DND-41 (cell line): ENCODE results near the gene CFL1.

Experiments
- ATAC-seq: fragments of 200-7000 bp; cut with Tn5 transposase; 3 replicates; pipeline ENCODE4 v1.9.1; 2021; ENCODE audit warnings: low read depth; ENCODE audit not compliant: insufficient read depth
- DNase-seq: peaks from one replicate; pipeline ENCODE4 v3.0.0-alpha.2; 2020
- H2AFZ ChIP-seq: 2 replicates; pipeline ENCODE4 v1.6.0; 2012; ENCODE audit warnings: low read depth, low read length
- H3K27ac ChIP-seq: 2 replicates; pipeline ENCODE4 v1.5.1; 2012; ENCODE audit warnings: low read length, inconsistent platforms
- H3K27me3 ChIP-seq: fragments of 200-600 bp; sonication (generic); 2 replicates; pipeline ENCODE4 v1.6.0; 2012; ENCODE audit warnings: low read length, mild to moderate bottlenecking, inconsistent platforms; ENCODE audit not compliant: insufficient read depth, poor library complexity
- H3K36me3 ChIP-seq: 2 replicates; pipeline ENCODE4 v1.5.1; 2012; ENCODE audit warnings: low read length, inconsistent platforms; ENCODE audit not compliant: insufficient read depth
- H3K4me1 ChIP-seq: 2 replicates; pipeline ENCODE4 v1.5.1; 2012; ENCODE audit warnings: mild to moderate bottlenecking, low read length; ENCODE audit not compliant: insufficient read depth
- H3K4me2 ChIP-seq: 2 replicates; pipeline ENCODE4 v1.6.0; 2012; ENCODE audit warnings: mild to moderate bottlenecking, moderate library complexity, low read length, inconsistent platforms; ENCODE audit not compliant: insufficient read depth
- H3K4me3 ChIP-seq, 2 experiments: fragments of 200-600 bp in 1 of 2; shearing (Covaris generic) in 1 of 2; 2 replicates each; pipeline ENCODE4 v1.5.1; 2012 to 2016; ENCODE audit warnings: inconsistent platforms in 2 of 2, low read length in 2 of 2, mild to moderate bottlenecking in 2 of 2, low read depth in 1 of 2, moderate library complexity in 1 of 2
- H3K79me2 ChIP-seq: 2 replicates; pipeline ENCODE4 v1.6.0; 2012; ENCODE audit warnings: low read length, inconsistent platforms; ENCODE audit not compliant: insufficient read depth
- H3K9ac ChIP-seq: 2 replicates; pipeline ENCODE4 v1.6.0; 2012; ENCODE audit warnings: low read depth, mild to moderate bottlenecking, inconsistent platforms, low read length, moderate library complexity
- H3K9me3 ChIP-seq: 2 replicates; pipeline ENCODE4 v1.5.1; 2012; ENCODE audit warnings: low read length, moderate library complexity, mild to moderate bottlenecking, inconsistent platforms; ENCODE audit not compliant: insufficient read depth, severe bottlenecking
- H4K20me1 ChIP-seq: 2 replicates; pipeline ENCODE4 v1.6.0; 2012; ENCODE audit warnings: low read length; ENCODE audit not compliant: insufficient read depth
- EZH2 ChIP-seq: IDR thresholded peaks from 3 replicates; pipeline ENCODE4 v1.6.1; 2012; ENCODE audit warnings: borderline replicate concordance, low read depth, mild to moderate bottlenecking, moderate library complexity, low read length, inconsistent platforms; ENCODE audit not compliant: severe bottlenecking
- TF ChIP-seq, protein P1 (sequence below): IDR thresholded peaks from 2 replicates; pipeline ENCODE4 v1.5.1; 2012; ENCODE audit warnings: borderline replicate concordance, low read length, moderate library complexity, mild to moderate bottlenecking; ENCODE audit not compliant: poor library complexity, severe bottlenecking; ENCODE audit errors: extremely low read depth

Gene CFL1

DNA sequence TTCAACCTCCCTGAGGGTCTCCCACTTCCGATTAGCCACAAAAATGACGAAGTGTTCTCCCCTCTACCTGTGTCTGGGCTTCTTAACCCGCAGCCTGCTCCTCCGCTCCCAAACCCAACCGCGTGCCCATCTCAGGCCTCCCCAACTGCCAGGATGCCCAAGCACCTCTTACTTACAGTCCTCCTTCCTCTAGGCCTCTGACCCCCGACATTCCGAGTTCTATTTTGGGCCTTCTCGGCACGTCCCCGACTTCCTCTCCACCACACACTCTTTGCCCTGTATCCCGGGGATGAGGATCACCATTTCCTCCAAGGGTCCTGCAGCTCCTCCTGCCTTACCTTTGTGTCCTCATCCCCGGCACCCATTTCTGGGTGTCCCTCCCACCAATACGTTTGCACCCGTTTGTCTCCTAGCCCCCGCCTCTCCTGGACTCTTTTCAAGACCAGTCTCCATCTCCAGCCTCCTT lies 1.9 kb upstream of the CFL1 start:
- Histone ChIP-seq H2AFZ (peak overlapping the region; percentile 67), H3K27ac (peak overlapping the region; percentile 90), H3K9ac (peak overlapping the region; percentile 79), H3K9me3 (no peaks in the 10 kb centered on the region), H3K36me3 (peaks cover 70% of the 10 kb centered on the region), H3K79me2 (peaks cover 65% of the 10 kb centered on the region), H3K4me3 (peak overlapping the region; percentile 72 to 79; a peak in 3 of 4 replicates), H3K27me3 (no peaks in the 10 kb centered on the region), H3K4me2 (peak overlapping the region; percentile 81), H3K4me1 (peaks cover 64% of the 10 kb centered on the region), H4K20me1 (peaks cover 59% of the 10 kb centered on the region)
- ATAC-seq (no peak), DNase-seq (no peak)
- TF ChIP-seq, protein P1, sequence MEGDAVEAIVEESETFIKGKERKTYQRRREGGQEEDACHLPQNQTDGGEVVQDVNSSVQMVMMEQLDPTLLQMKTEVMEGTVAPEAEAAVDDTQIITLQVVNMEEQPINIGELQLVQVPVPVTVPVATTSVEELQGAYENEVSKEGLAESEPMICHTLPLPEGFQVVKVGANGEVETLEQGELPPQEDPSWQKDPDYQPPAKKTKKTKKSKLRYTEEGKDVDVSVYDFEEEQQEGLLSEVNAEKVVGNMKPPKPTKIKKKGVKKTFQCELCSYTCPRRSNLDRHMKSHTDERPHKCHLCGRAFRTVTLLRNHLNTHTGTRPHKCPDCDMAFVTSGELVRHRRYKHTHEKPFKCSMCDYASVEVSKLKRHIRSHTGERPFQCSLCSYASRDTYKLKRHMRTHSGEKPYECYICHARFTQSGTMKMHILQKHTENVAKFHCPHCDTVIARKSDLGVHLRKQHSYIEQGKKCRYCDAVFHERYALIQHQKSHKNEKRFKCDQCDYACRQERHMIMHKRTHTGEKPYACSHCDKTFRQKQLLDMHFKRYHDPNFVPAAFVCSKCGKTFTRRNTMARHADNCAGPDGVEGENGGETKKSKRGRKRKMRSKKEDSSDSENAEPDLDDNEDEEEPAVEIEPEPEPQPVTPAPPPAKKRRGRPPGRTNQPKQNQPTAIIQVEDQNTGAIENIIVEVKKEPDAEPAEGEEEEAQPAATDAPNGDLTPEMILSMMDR = no peak
- TF ChIP-seq EZH2 = no peak

- H3K27ac ChIP-seq = peak overlapping the region; percentile 90
- ATAC-seq = peak; percentile 76
- no peak for DNase-seq
- peaks cover 64% of the 10 kb centered on the region for H3K4me1 ChIP-seq
- peak overlapping the region; percentile 72 to 79; a peak in 3 of 4 replicates for H3K4me3 ChIP-seq
- TF ChIP-seq, protein P1 = peak; percentile 47
- TF ChIP-seq EZH2 = no peak
- no peaks in the 10 kb centered on the region for H3K9me3 ChIP-seq
- H3K9ac ChIP-seq = peak overlapping the region; percentile 86
- peaks cover 59% of the 10 kb centered on the region for H4K20me1 ChIP-seq
- peak overlapping the region; percentile 76 for H2AFZ ChIP-seq
- no peaks in the 10 kb centered on the region for H3K27me3 ChIP-seq
- peak overlapping the region; percentile 81 for H3K4me2 ChIP-seq
- peaks cover 70% of the 10 kb centered on the region for H3K36me3 ChIP-seq
- H3K79me2 ChIP-seq = peaks cover 71% of the 10 kb centered on the region
These were observed 1.3 kb upstream of the CFL1 start for GRCh38 chr11:65859095-65859811.

GRCh38 chr11:65858681-65859087 lies 704 bp upstream of the CFL1 start:
- Histone ChIP-seq H4K20me1 (peaks cover 59% of the 10 kb centered on the region), H3K9ac (peak overlapping the region; percentile 86), H3K79me2 (peaks cover 75% of the 10 kb centered on the region), H3K9me3 (no peaks in the 10 kb centered on the region), H3K36me3 (peaks cover 70% of the 10 kb centered on the region), H3K4me2 (peak overlapping the region; percentile 81), H3K4me3 (peak overlapping the region; percentile 34 to 72), H3K4me1 (peaks cover 61% of the 10 kb centered on the region), H3K27ac (peak overlapping the region; percentile 81), H2AFZ (peak overlapping the region; percentile 76), H3K27me3 (no peaks in the 10 kb centered on the region)
- ATAC-seq (no peak), DNase-seq (no peak)
- TF ChIP-seq, protein P1 = no peak
- no peak for TF ChIP-seq EZH2
